GM18858 (cell line): ENCODE measurements around the gene TPCN1.

Experiments
- ATAC-seq: cut with Tn5 transposase; IDR thresholded peaks from one replicate; pipeline ENCODE4 v1.9.1; 2021; ENCODE audit not compliant: unreplicated experiment

TPCN1 gene

DNA sequence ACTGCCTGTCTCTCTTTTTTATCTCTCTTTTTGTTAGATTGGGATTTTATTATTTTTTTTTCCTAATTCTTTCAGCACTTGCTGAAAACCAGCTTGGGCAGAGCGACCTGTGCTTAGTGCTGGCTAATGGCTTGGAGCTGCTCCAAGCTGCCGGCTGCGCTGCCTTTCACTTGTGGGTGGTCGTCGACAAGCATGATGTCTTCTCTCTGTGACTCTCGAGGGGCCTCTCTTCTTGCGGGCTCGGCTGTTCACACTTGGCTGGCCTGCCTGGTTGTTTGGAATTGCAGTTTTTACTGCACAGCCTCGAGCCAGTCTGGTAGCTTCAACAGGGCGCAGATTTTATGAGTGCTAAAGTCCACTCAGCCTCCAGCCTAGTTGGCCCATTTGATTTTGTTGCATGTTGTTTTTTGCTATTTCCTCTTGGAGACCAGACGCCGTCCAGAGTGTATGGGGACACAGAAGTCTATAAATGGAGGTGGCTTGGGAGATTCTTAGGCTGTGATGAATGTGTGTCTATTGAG lies 18.6 kb downstream of the TPCN1 start:
- no peak for ATAC-seq

DNA sequence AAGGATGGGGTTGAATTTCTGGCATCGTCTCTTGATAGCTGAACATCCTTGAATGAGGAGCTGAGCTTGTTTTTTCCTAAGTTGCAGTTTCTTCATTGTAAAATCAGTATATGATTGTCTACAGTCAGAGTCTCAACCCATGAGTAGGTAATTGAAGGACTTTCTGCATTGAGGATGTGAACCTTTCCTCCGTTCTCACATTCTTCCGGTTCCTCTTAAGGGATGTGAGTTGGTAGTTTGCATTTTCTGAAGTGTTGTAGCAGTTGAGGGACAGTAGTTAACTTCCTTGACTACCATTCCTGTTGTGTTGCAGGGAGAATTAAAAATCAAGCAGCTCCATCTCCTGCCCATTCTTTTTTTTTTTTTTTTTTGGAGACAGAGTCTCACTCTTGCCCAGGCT lies 19.1 kb downstream of the TPCN1 start:
- peak; percentile 53 for ATAC-seq

- no peak for ATAC-seq
These were observed 20.1 kb downstream of the TPCN1 start for GRCh38 chr12:113241191-113242025.

- ATAC-seq: no peak
These were observed 20.8 kb downstream of the TPCN1 start for GRCh38 chr12:113242026-113242418.

DNA sequence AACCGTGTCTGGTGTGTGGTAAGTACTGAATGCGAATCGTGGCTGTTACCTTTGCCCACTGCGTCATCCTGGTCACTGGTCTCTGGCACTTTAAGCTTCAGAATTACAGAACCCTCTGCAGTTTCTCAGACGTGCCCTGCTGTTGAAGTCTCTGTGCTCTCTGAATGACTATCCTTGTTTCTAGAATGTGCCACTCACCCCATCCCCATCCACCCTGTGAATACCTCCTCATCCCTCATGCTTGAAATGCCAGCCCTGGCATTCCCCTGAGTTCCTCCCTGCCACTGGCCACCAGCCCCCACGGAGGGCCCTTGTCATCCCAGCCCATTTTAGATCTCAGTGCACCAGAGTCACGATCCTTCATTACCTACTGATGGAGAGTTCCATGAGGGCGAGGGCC lies 21.3 kb downstream of the TPCN1 start:
- ATAC-seq: no peak

DNA sequence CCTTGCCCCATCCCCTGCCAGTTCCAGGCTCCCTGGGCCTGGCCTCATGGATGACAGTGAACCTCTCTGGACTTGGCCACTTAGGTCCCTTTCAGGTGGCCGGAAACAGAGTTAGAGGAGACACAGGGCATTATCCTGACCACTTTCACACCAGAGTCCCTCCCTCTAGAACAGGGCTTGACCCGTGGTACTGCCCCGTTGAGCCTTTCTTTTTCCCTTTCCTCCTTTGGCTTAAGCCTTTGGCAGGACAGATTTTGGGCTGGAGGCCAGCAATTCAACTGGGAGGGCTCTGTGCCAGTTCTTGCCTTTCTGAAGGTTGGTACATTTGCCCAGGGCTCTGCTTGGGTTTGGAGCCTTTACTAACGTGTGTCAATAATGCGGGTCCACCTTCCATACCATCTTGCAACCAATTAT lies 22.8 kb downstream of the TPCN1 start:
- ATAC-seq: no peak

DNA sequence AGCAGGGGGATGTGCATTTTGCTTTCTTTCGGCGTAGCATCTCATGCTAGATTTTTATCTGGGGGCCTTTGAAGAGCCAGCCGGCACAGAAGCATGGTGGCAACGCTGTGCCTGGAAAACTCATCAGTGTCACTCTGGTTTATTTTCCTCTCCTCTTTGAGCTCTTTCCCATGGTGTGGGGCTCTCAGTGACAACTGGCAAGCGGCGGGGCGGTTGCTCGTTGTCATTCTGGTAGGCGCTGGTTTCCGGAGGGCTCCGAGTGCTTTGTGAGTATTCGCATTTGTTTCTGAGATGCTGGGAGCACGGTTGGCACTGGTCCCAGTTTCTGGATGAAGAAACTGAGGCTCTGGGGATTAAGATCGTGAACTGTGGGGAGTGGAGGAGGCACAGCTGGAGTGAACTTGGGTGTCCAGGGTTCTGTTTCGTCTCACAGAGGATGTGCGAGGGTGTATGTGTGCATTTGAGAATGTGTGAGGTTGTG lies 23.3 kb downstream of the TPCN1 start:
- ATAC-seq: no peak

DNA sequence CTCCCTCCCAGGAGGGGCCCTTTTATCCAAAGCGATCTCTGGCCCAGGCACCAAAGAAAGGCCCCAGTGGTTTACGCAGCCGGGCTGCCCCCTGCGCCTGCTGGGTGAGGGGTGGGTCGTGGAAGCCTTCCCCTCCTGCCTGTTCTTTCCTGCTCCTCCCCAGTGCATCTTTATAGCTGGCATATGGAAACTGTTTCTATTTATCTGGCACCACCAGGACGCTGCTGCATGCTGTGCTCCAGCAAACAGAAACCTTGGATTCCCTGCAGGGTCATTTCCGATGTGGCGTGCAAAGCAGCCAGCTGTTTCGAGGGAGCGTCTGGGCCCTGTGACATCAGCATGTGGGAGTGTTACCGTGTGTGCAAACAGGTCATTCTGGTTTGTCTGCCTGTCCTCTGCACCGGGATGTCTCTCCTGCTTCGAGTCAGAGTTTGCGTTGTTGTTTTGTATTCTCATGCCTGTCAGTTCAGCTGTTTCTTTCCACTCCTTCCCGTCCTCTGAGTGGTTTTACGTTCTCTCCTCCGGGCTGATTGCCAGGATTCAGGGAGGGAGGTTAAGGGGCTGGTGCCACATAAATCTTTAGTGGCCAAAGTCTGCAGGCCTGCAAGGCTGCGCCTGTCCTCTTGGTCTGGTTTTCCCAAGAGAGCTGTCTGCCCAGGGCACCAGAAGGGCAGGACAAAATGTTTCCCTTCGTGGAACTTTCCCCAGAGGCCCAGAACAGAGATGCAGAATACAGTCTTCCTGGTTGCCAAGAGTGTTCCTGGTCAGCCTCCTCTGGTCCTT lies 24.6 kb downstream of the TPCN1 start:
- no peak for ATAC-seq

DNA sequence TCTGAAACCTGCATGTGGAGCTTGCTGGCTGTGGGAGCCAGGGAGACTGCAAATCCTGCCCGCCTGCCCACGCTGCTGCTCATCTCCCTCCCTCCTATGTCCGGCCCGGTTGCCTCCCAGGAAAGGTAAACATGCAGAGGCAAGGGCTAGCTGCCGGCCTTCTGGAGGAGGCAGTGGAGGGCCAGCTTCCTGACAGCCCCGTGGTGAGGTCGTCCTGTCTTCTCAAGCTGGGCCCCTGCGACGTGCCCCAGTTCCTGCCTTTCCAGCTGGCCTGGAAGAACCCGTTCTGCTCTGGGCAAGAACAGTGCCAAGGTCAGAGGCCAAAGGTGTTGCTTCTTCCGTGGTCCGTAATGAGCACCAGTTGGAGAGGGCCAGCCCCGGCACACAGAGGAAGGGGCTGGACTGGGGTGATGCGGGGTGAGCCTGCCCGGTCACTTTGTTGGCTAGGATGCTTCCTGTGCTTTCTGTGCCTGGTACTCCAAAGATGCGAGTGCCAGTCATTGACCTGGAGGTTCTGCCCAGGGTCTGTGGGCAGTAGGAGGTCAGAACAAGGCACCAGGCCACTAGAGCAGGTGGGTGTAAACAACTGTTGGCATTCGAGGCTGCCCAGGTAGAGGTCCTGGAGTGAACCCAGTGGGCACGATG lies 25.3 kb downstream of the TPCN1 start:
- ATAC-seq: no peak

DNA sequence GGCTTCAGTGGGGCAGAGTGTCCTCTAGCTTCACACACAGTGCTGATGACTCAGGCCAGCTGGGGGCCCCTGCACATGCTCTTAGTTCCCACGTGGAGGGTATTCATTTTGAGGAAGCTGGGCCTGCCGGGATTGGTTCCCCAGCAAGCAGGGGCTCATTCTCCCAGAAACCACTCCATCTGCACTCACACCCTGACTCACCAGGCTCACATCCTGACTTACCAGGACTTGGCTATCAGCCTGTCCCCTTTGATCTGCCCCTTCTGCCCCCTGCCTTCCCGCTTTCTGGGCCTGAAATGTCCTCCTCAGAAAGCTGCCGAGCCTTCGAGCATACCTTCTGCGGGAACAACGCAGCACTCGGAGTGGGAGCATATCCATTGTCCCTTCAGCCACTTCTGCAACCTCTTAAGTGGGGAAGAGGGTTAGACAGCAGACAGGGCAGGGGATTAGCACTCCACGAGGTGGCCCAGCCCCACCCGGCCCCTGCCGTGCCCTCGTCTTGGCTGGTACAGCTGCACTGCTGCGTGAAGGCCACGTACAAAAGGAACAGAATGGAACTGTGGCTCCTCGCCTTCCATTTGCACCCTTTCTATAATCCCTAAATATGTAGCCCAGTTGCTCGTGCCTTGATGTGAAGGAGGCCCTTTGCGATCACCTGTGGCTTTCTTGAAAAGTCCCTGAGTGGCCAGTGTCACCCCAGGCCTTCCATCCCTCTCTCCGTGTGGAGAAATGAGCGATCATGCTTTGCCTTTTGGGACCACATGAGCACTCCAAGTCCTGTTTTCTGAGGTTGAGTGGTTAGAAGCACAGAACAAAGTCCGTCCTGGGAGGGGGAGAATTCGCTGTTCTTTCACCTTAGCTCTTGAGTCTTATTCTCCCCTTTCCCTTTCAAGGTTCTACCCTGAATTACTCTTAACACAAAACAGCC lies 26.1 kb downstream of the TPCN1 start:
- ATAC-seq: no peak

GRCh38 chr12:113248051-113248825 lies 27.0 kb downstream of the TPCN1 start:
- ATAC-seq: no peak

DNA sequence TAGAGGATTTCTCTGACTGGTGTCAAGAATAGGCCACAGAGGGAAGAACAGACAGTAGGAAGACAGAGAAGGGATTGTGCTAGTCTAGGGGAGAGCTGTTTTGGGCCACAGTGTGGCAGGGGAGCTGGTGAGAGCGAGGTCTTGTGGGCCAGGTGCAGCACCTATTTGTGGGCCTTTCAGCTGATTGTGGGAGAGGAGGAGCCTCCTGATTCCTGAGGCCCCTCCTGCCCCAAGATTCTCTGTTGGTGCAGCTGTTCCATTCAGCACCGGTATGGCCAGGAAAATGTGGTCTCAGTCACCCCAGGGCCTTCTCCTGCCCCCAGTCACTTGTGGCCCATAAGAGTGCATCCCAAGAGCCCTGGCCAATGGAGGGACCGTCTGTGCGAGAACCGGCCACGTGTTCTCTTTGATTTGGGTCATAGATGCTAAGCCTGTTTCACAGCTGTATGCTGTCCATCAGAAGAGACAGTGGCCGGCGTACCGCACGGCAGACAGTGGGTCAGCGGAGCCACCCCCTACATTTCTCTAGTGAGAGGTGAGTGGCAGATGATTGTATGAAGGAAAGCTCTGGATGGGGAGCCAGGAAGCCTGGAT lies 27.7 kb downstream of the TPCN1 start:
- no peak for ATAC-seq

GRCh38 chr12:113249546-113249945 lies 28.3 kb downstream of the TPCN1 start:
- ATAC-seq: no peak

GRCh38 chr12:113250045-113250444 lies 28.8 kb downstream of the TPCN1 start:
- ATAC-seq: no peak

- no peak for ATAC-seq
These were observed 30.3 kb downstream of the TPCN1 start for GRCh38 chr12:113251404-113252070.

DNA sequence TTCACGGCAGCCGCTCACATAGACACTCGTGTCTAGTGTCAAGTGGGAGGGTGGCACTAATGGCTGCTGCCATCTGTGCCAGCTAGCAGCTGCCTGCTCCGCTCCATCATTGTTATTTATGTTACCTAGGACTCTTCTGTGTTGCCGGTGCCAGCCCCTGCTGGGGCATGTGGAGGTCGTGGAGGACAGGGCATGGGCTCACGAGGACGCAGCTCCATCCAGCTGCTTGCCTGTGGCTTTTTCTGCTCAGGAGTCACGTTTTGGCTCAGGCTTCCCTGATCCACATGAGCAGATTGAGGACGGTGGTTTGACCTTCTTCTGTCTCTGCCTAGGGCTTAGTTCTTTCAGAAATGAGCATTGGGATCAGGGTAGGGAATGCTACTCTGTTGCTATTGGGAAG lies 31.2 kb downstream of the TPCN1 start:
- ATAC-seq: no peak

GRCh38 chr12:113253532-113254285 lies 32.4 kb downstream of the TPCN1 start:
- ATAC-seq: no peak

- ATAC-seq: no peak
These were observed 33.0 kb downstream of the TPCN1 start for GRCh38 chr12:113254298-113254697.
